PC-3 (cell line): Measurements from ENCODE around the gene ALDOC. TPM values are rescaled to one million over a fixed set of nuclear protein-coding genes. Genes with fewer than 3 reads are reported as not detected.

ENCODE experiments used
- ATAC-seq: fragments of 200-7000 bp; cut with Tn5 transposase; 2 replicates; pipeline ENCODE4 v1.9.1; 2020; ENCODE audit warnings: mild to moderate bottlenecking, moderate library complexity
- BruUV-seq: library from RNA; stranded (reverse); fragments of 400-500 nt; replicated peaks from 2 replicates; lab custom pipeline; 2021; lab: Mats Ljungman, UMichigan
- CTCF ChIA-PET: fragments of 300-600 bp; sonication (Branson Sonifier 250); formaldehyde crosslinking; loops from one replicate; lab custom pipeline; 2022; ENCODE audit warnings: antibody characterized with exemption; lab: Charles Lee
- POLR2A ChIA-PET: fragments of 300-600 bp; sonication (Branson Sonifier 250); formaldehyde crosslinking; loops from one replicate; lab custom pipeline; 2022; ENCODE audit warnings: antibody characterized with exemption; ENCODE audit not compliant: unreplicated experiment; lab: Charles Lee
- DNase-seq: peaks from one replicate; pipeline ENCODE4 v3.0.0-alpha.2; 2015
- H2AFZ ChIP-seq: fragments of 300-600 bp; sonication (generic); 2 replicates; pipeline ENCODE4 v1.6.0; 2016; ENCODE audit warnings: antibody characterized with exemption, low read length
- H3F3A ChIP-seq: fragments of 300-600 bp; sonication (generic); one replicate; pipeline ENCODE4 v1.6.0; 2017; ENCODE audit warnings: antibody characterized with exemption, low read length, control low read depth, mild to moderate bottlenecking; ENCODE audit not compliant: unreplicated experiment
- H3K27ac ChIP-seq: fragments of 300-600 bp; sonication (generic); 2 replicates; pipeline ENCODE4 v1.5.1; 2016; ENCODE audit warnings: mild to moderate bottlenecking, low read length
- H3K27me3 ChIP-seq: fragments of 300-600 bp; sonication (generic); 2 replicates; pipeline ENCODE4 v1.6.1; 2016; ENCODE audit warnings: low read length, mixed read lengths
- H3K36me3 ChIP-seq: fragments of 300-600 bp; sonication (generic); 2 replicates; pipeline ENCODE4 v1.6.1; 2016; ENCODE audit warnings: low read depth, mixed run types, low read length, mixed read lengths
- H3K4me1 ChIP-seq: fragments of 300-600 bp; sonication (generic); 2 replicates; pipeline ENCODE4 v1.5.1; 2016; ENCODE audit warnings: low read length; ENCODE audit not compliant: insufficient read depth
- H3K4me2 ChIP-seq: fragments of 300-600 bp; sonication (generic); 2 replicates; pipeline ENCODE4 v1.6.0; 2016; ENCODE audit warnings: low read length
- H3K4me3 ChIP-seq: fragments of 300-600 bp; sonication (generic); 2 replicates; pipeline ENCODE4 v1.5.1; 2016; ENCODE audit warnings: mild to moderate bottlenecking, low read length, mixed read lengths
- H3K79me2 ChIP-seq: fragments of 300-600 bp; sonication (generic); 2 replicates; pipeline ENCODE4 v1.6.1; 2017; ENCODE audit warnings: low read length, mixed read lengths
- H3K9ac ChIP-seq: fragments of 300-600 bp; sonication (generic); 2 replicates; pipeline ENCODE4 v1.6.0; 2016; ENCODE audit warnings: mild to moderate bottlenecking, low read length
- H3K9me2 ChIP-seq: fragments of 300-600 bp; sonication (generic); replicated peaks from 2 replicates; pipeline ENCODE4 v1.6.1; 2016; ENCODE audit warnings: mixed run types, low read length, mixed read lengths
- H3K9me3 ChIP-seq: fragments of 300-600 bp; sonication (generic); 2 replicates; pipeline ENCODE4 v1.6.1; 2016; ENCODE audit warnings: low read length, mixed read lengths
- H4K20me1 ChIP-seq: fragments of 300-600 bp; sonication (generic); 2 replicates; pipeline ENCODE4 v1.6.1; 2016; ENCODE audit warnings: low read length, mixed read lengths
- CTCF ChIP-seq: fragments of 300-600 bp; sonication (generic); conservative IDR thresholded peaks from 2 replicates; pipeline ENCODE4 v1.5.1; 2017; ENCODE audit warnings: antibody characterized with exemption, low read depth, mild to moderate bottlenecking, low read length
- EZH2 ChIP-seq: fragments of 300-600 bp; sonication (generic); IDR thresholded peaks from one replicate; pipeline ENCODE4 v1.6.1; 2017; ENCODE audit warnings: antibody characterized with exemption, mild to moderate bottlenecking, low read length; ENCODE audit not compliant: unreplicated experiment
- EZH2phosphoT487 ChIP-seq: fragments of 300-600 bp; sonication (generic); IDR thresholded peaks from 2 replicates; pipeline ENCODE4 v1.6.1; 2018; ENCODE audit warnings: mild to moderate bottlenecking, antibody characterized with exemption, low read length, borderline replicate concordance
- intact Hi-C: fragments of 100-400 bp; cut with micrococcal nuclease; formaldehyde crosslinking; loops from 2 replicates; pipeline ENCODE4 v1.9.0; 2023
- total RNA-seq: library from RNA; depleted of rRNA; stranded (reverse); fragments of >200 nt; gene quantifications from 2 replicates; pipeline ENCODE4 v1.2.3, GENCODE V29; 2014

The ALDOC gene
- total RNA-seq, 1 experiment from 2014 or later, result 42.6 TPM

DNA sequence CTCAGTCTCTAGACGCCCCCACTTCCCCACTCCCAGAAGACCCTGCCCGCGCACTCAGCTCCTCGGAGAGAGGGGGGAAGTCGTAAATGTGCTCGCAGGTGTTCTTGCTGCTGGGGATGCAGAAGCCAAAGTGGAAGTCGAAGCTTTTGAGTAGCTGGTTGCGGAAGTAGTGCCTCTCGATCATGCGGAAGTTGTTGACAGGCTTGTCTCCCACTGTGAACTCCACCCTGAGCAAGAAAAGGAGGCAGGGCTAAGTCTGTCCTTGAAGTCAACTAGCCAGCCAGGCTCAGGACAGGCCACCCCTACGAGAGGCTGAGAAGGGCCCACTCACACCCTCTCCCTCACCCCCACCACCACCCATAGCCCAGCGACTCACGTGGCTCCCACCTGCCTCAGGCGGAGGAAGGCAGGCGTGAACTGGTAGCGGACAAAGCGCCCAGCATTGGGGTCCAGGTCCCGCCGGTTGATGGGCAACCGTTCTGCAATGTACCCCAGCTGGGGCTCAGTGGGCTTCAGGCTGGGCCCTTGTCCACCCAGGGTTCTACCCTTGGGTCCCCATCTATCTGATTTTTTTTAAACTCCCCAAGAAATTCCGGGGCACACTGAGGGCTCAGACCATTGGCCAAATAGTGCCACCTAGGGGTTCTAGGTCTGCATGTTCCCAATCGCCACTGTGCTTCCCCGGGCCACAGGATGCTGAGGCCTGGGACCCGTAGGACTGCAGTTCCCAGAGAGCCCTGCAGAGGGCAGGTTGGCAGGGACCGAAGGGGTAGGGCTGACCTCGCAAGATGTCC is 28.9 kb downstream of the ALDOC start:
- DNase-seq (peak; percentile 81), ATAC-seq (peak; percentile 54)
- no TSS peak for BruUV-seq
- Histone ChIP-seq H3K27me3 (no peaks in the 10 kb centered on the region), H2AFZ (no peak overlapping the region), H3K9me2 (no peaks in the 10 kb centered on the region), H3K4me1 (0 out of 2 replicates have a peak, but pooled peaks cover 8% of the 10 kb centered on the region), H4K20me1 (no peaks in the 10 kb centered on the region), H3K9ac (no peak overlapping the region), H3K36me3 (no peaks in the 10 kb centered on the region; the same call in 1 of the 2 replicates), H3K27ac (no peak overlapping the region), H3F3A (no peaks in the 10 kb centered on the region), H3K4me2 (no peak overlapping the region), H3K4me3 (no peak overlapping the region), H3K9me3 (no peaks in the 10 kb centered on the region), H3K79me2 (peaks cover 10% of the 10 kb centered on the region; the same call in 1 of the 2 replicates)
- TF ChIP-seq CTCF, result peak; percentile 87
- TF ChIP-seq EZH2phosphoT487, result no peak
- CTCF ChIA-PET, result no interaction called here
- intact Hi-C loops, result loop anchor here (1.0 to 10.0 kb wide), 2 partner anchors 65 to 143 kb away; partner anchors contain the start of gene SLC46A1
- POLR2A ChIA-PET, result no interaction called here

GRCh38 chr17:28547096-28547622 is 29.5 kb downstream of the ALDOC start:
- BruUV-seq, result no TSS peak
- CTCF ChIA-PET, result no interaction called here

More at GRCh38 chr17:28547096-28547622, 29.5 kb downstream of the ALDOC start:
- Histone ChIP-seq H3K27ac (no peak overlapping the region), H3K4me3 (no peak overlapping the region), H3K4me2 (no peak overlapping the region), H3K9me2 (no peaks in the 10 kb centered on the region), H3K79me2 (peaks cover 10% of the 10 kb centered on the region; the same call in 1 of the 2 replicates), H3K36me3 (no peaks in the 10 kb centered on the region; the same call in 1 of the 2 replicates), H3K4me1 (0 out of 2 replicates have a peak, but pooled peaks cover 8% of the 10 kb centered on the region), H4K20me1 (no peaks in the 10 kb centered on the region), H3K9me3 (no peaks in the 10 kb centered on the region), H2AFZ (no peak overlapping the region), H3F3A (no peaks in the 10 kb centered on the region), H3K9ac (no peak overlapping the region), H3K27me3 (no peaks in the 10 kb centered on the region)
- no peak for DNase-seq
- no peak for TF ChIP-seq EZH2phosphoT487
- TF ChIP-seq EZH2, result no peak
- no peak for TF ChIP-seq CTCF
- no peak for ATAC-seq
- POLR2A ChIA-PET, result no interaction called here
- intact Hi-C loops, result loop anchor here (10.0 kb wide), 1 partner anchor 142 kb away; the partner anchor contains the start of gene SLC46A1
